HepG2 (cell line): ENCODE data around the gene ANP32B. TPM values are rescaled to one million over a fixed set of nuclear protein-coding genes. Genes with fewer than 3 reads are reported as not detected.

Experiments
- ATAC-seq: fragments of 200-7000 bp; cut with Tn5 transposase; 3 replicates; pipeline ENCODE4 v1.9.1; 2020; ENCODE audit warnings: mild to moderate bottlenecking, moderate library complexity
- BruUV-seq: library from RNA; stranded (reverse); fragments of 400-500 nt; replicated peaks from 2 replicates; lab custom pipeline; 2021; lab: Mats Ljungman, UMichigan
- CTCF ChIA-PET: fragments of 300-600 bp; formaldehyde crosslinking; extraction: SDS; loops from one replicate; lab custom pipeline; 2021; ENCODE audit warnings: low total read pairs, inconsistent platforms, low intra/inter-chr PET ratio; lab: Yijun Ruan, JAX
- POLR2A ChIA-PET: fragments of 350-600 bp; sonication (Branson Sonifier 250); formaldehyde crosslinking; loops from one replicate; lab custom pipeline; 2020; ENCODE audit warnings: antibody characterized with exemption, inconsistent platforms; lab: Yijun Ruan, JAX
- DNase-seq: peaks from one replicate; pipeline ENCODE4 v3.0.0-alpha.2; 2015; ENCODE audit warnings: low spot score
- FAIRE-seq: peaks from 3 replicates; lab custom pipeline; 2011; peaks lifted over from hg19 to GRCh38; lab: Jason Lieb, UNC
- H2AFZ ChIP-seq: one replicate; pipeline ENCODE4 v1.6.1; 2011; ENCODE audit warnings: low read length, inconsistent platforms
- H3K27ac ChIP-seq: fragments of 300-600 bp; 3 replicates; pipeline ENCODE4 v1.8.0; 2011; ENCODE audit warnings: mixed run types, mild to moderate bottlenecking, mixed read lengths, low read length, inconsistent platforms; ENCODE audit not compliant: insufficient read depth; ENCODE audit errors: extremely low read length
- H3K27me3 ChIP-seq, 2 experiments: fragments of 200-600 bp in 1 of 2; 2 replicates in 1 of 2; 3 replicates in 1 of 2; pipeline versions ENCODE4 v1.6.0 to v1.8.0; 2011; ENCODE audit warnings: low read length in 2 of 2, mild to moderate bottlenecking in 2 of 2, moderate library complexity in 2 of 2, inconsistent platforms in 1 of 2; ENCODE audit not compliant: insufficient read depth in 2 of 2, control insufficient read depth in 1 of 2
- H3K36me3 ChIP-seq, 2 experiments: fragments of 200-600 bp in 1 of 2; replicated peaks in 1 of 2; 2 replicates in 1 of 2; 3 replicates in 1 of 2; pipeline versions ENCODE4 v1.5.1 to v1.8.0; 2011; ENCODE audit warnings: low read length in 2 of 2, inconsistent platforms in 1 of 2; ENCODE audit not compliant: insufficient read depth in 2 of 2, control insufficient read depth in 1 of 2
- H3K4me1 ChIP-seq: 2 replicates; pipeline ENCODE4 v1.5.1; 2012; ENCODE audit warnings: low read length, inconsistent platforms; ENCODE audit not compliant: insufficient read depth
- H3K4me2 ChIP-seq: 2 replicates; pipeline ENCODE4 v1.6.0; 2011; ENCODE audit warnings: low read depth, low read length, inconsistent platforms
- H3K4me3 ChIP-seq, 3 experiments: fragments of 200-600 bp in 1 of 3; sonication (generic), shearing (Covaris generic) in 1 of 3; replicated peaks in 1 of 3; 2 replicates each; pipeline ENCODE4 v1.5.1; 2011 to 2016; ENCODE audit warnings: low read length in 3 of 3, inconsistent platforms in 2 of 3, low read depth in 2 of 3, mild to moderate bottlenecking in 2 of 3, control low read depth in 1 of 3, mixed read lengths in 1 of 3; ENCODE audit not compliant: insufficient read depth in 1 of 3
- H3K79me2 ChIP-seq: one replicate; pipeline ENCODE4 v1.6.1; 2011; ENCODE audit warnings: low read length, inconsistent platforms; ENCODE audit not compliant: insufficient read depth
- H3K9ac ChIP-seq: 2 replicates; pipeline ENCODE4 v1.6.0; 2011; ENCODE audit warnings: mild to moderate bottlenecking, low read depth, low read length, inconsistent platforms; ENCODE audit not compliant: insufficient read depth
- H3K9me3 ChIP-seq: 2 replicates; pipeline ENCODE4 v1.5.1; 2012; ENCODE audit warnings: mild to moderate bottlenecking, low read length
- H4K20me1 ChIP-seq: 2 replicates; pipeline ENCODE4 v1.6.0; 2011; ENCODE audit warnings: inconsistent platforms, mild to moderate bottlenecking, low read length, moderate library complexity; ENCODE audit not compliant: insufficient read depth
- AFF4 ChIP-seq: sonication (generic); formaldehyde crosslinking; IDR thresholded peaks from 2 replicates; pipeline ENCODE4 v1.4.0; 2020; ENCODE audit warnings: missing genetic modification reagents
- CENPBD1 ChIP-seq: sonication (generic); formaldehyde crosslinking; IDR thresholded peaks from 2 replicates; pipeline ENCODE4 v1.8.0; 2022; ENCODE audit warnings: missing genetic modification reagents, low read depth, mild to moderate bottlenecking, borderline replicate concordance
- ELF4 ChIP-seq: sonication (generic); formaldehyde crosslinking; IDR thresholded peaks from 2 replicates; pipeline ENCODE4 v1.5.0; 2020; ENCODE audit warnings: missing genetic modification reagents, mild to moderate bottlenecking, moderate library complexity, borderline replicate concordance
- GABPA ChIP-seq, 2 experiments: IDR thresholded peaks; 2 replicates each; pipeline ENCODE4 v1.6.1; 2011 to 2016; ENCODE audit warnings: low read depth in 2 of 2, low read length in 1 of 2, missing biosample characterization in 1 of 2, missing genetic modification characterization in 1 of 2
- HDAC1 ChIP-seq: sonication (generic); formaldehyde crosslinking; IDR thresholded peaks from 2 replicates; pipeline ENCODE4 v1.5.1; 2020; ENCODE audit warnings: mild to moderate bottlenecking, missing genetic modification reagents
- HES4 ChIP-seq: sonication (generic); formaldehyde crosslinking; IDR thresholded peaks from 2 replicates; pipeline ENCODE4 v1.9.0; 2021; ENCODE audit warnings: mild to moderate bottlenecking, missing genetic modification reagents, borderline replicate concordance
- POGK ChIP-seq: sonication (generic); formaldehyde crosslinking; conservative IDR thresholded peaks from 2 replicates; pipeline ENCODE4 v1.8.0; 2022; ENCODE audit warnings: mild to moderate bottlenecking, moderate library complexity, missing genetic modification reagents
- TRIM22 ChIP-seq: fragments of 450-650 bp; IDR thresholded peaks from 2 replicates; pipeline ENCODE4 v1.6.1; 2017
- ZFP82 ChIP-seq: sonication (generic); formaldehyde crosslinking; IDR thresholded peaks from 2 replicates; pipeline ENCODE4 v1.5.1; 2020; ENCODE audit warnings: mild to moderate bottlenecking, missing genetic modification reagents, borderline replicate concordance
- ZNF235 ChIP-seq: sonication (generic); formaldehyde crosslinking; IDR thresholded peaks from 2 replicates; pipeline ENCODE4 v1.8.1; 2023; ENCODE audit warnings: mild to moderate bottlenecking, missing genetic modification reagents, borderline replicate concordance
- ZNF816 ChIP-seq: sonication (generic); formaldehyde crosslinking; IDR thresholded peaks from 2 replicates; pipeline ENCODE4 v1.8.0; 2022; ENCODE audit warnings: missing genetic modification reagents, mild to moderate bottlenecking, borderline replicate concordance
- ZXDC ChIP-seq: sonication (generic); formaldehyde crosslinking; IDR thresholded peaks from 2 replicates; pipeline ENCODE4 v1.5.0; 2020; ENCODE audit warnings: mild to moderate bottlenecking, missing genetic modification reagents
- WGBS: methylation state at CpG from one replicate; pipeline ENCODE4 v1.1.6; 2017; ENCODE audit warnings: low lambda C conversion rate; 5-methylcytosine and 5-hydroxymethylcytosine counted together
- in situ Hi-C: cut with HindIII; loops from 2 replicates; pipeline ENCODE4 v1.10.0; 2017; ENCODE audit warnings: low pct_unique_long_range_greater_than_20kb; ENCODE audit not compliant: extremely low pct_ligation_motif_present
- intact Hi-C: fragments of 100-400 bp; cut with micrococcal nuclease; formaldehyde crosslinking; loops from one replicate; pipeline ENCODE4 v1.10.0; 2022; ENCODE audit not compliant: unreplicated experiment
- polyA plus RNA-seq, 8 experiments: library from polyadenylated mRNA; depleted of rRNA in 3 of 8; stranded (reverse) in 7 of 8; unstranded in 1 of 8; fragments of >200 nt; fragmentation: Illumina TruSeq in 4 of 8; extraction: Trizol in 4 of 8; gene quantifications; 2 replicates each; pipeline versions ENCODE4 v1.2.1 to v1.2.3, GENCODE V29; 2011 to 2016; ENCODE audit warnings: low read depth in 4 of 8, missing spikeins in 1 of 8, mixed read lengths in 1 of 8; ENCODE audit not compliant: insufficient read depth in 1 of 8
- total RNA-seq, 5 experiments: library from RNA; depleted of rRNA; stranded (reverse); fragments of >200 nt; fragmentation: Illumina TruSeq; extraction: Trizol; gene quantifications; 2 replicates each; pipeline ENCODE4 v1.2.3, GENCODE V29; 2016; ENCODE audit warnings: low read depth in 1 of 5

ANP32B gene
- total and polyA plus RNA-seq, 2 of the 13 experiments (the other 11 are each of a cell fraction or from before 2014, with no cell fraction given): 22.1 to 37.5 TPM

- no peak for TF ChIP-seq TRIM22
- TF ChIP-seq ELF4 (CRISPR knock-in tag): no peak
- TF ChIP-seq ZNF816: no peak
- TF ChIP-seq ZNF235 (CRISPR knock-in tag): no peak
Measured at GRCh38 chr9:97962136-97962535, 21.0 kb upstream of the ANP32B start (continued).

- no peak for FAIRE-seq
- CTCF ChIA-PET: no interaction called here
- H3K9me3 ChIP-seq: no peaks in the 10 kb centered on the region
- peaks cover 0 to 26% of the 10 kb centered on the region in 2 experiments; a peak in 2 of 5 replicates for H3K27me3 ChIP-seq
- no TSS peak for BruUV-seq
- 35% methylated on average over 5 of the region's 5 CpGs for WGBS
- no peak overlapping the region for H2AFZ ChIP-seq
- H3K4me2 ChIP-seq: no peak overlapping the region
- intact Hi-C loops (no loop called here), in situ Hi-C loops (no loop called here)
- H3K9ac ChIP-seq: no peak overlapping the region
- no peak for ATAC-seq
- no peaks in the 10 kb centered on the region for H4K20me1 ChIP-seq
- no peaks in the 10 kb centered on the region for H3K4me1 ChIP-seq
- no peak overlapping the region for H3K27ac ChIP-seq
- H3K36me3 ChIP-seq: no peaks in the 10 kb centered on the region
- no peak overlapping the region for H3K4me3 ChIP-seq
- no peak for DNase-seq
- H3K79me2 ChIP-seq: no peaks in the 10 kb centered on the region
- POLR2A ChIA-PET: interaction anchor here (1.0 kb wide), 1 partner anchor 20 kb away, joined by 4 read pairs; the partner anchor contains the start of gene ANP32B
- TF ChIP-seq GABPA (IDR thresholded peaks at IDR 0.05; ENCODE audit: low read depth, low read length) (no peak), GABPA (CRISPR knock-in tag; IDR thresholded peaks at IDR 0.05; ENCODE audit: low read depth) (no peak), HES4 (CRISPR knock-in tag) (no peak), AFF4 (CRISPR knock-in tag) (no peak), HDAC1 (CRISPR knock-in tag) (no peak), ZFP82 (no peak), CENPBD1 (CRISPR knock-in tag) (no peak), ZXDC (CRISPR knock-in tag) (no peak), POGK (CRISPR knock-in tag) (no peak)
Measured at GRCh38 chr9:97962575-97962974, 20.6 kb upstream of the ANP32B start.
